Ascending aorta (tissue), 2 donors: Measurements from ENCODE around the gene TWSG1. TPM values are rescaled to one million over a fixed set of nuclear protein-coding genes. Genes with fewer than 3 reads are reported as not detected.

Source experiments
- DNase-seq, 2 donors: peaks; one replicate each; pipeline ENCODE4 v3.0.0-alpha.2; 2019; ENCODE audit warnings: low spot score in 2 of 2
- H3K27ac ChIP-seq, 2 donors: fragments of 200-600 bp; sonication (generic); one replicate each; pipeline ENCODE4 v1.5.1; 2016 to 2017; ENCODE audit warnings: mild to moderate bottlenecking in 1 of 2
- H3K27me3 ChIP-seq: fragments of 200-600 bp; sonication (generic); one replicate; pipeline ENCODE4 v1.5.1; 2017
- H3K36me3 ChIP-seq, 2 donors: fragments of 200-600 bp; sonication (generic); one replicate each; pipeline ENCODE4 v1.5.1; 2016
- H3K4me1 ChIP-seq, 2 donors: fragments of 200-600 bp; sonication (generic); one replicate each; pipeline ENCODE4 v1.5.1; 2016 to 2017; ENCODE audit warnings: mild to moderate bottlenecking in 1 of 2
- H3K4me3 ChIP-seq, 2 donors: fragments of 200-600 bp; sonication (generic); one replicate each; pipeline ENCODE4 v1.5.1; 2016 to 2017; ENCODE audit warnings: mild to moderate bottlenecking in 1 of 2
- H3K9me3 ChIP-seq, 2 donors: fragments of 200-600 bp; sonication (generic); one replicate each; pipeline ENCODE4 v1.5.1; 2016
- CTCF ChIP-seq, 3 experiments: fragments of 200-600 bp in 2 of 3; fragments of 450-650 bp in 1 of 3; sonication (generic) in 2 of 3; IDR thresholded peaks; one replicate each; pipeline ENCODE4 v1.5.1; 2016 to 2019; ENCODE audit warnings: antibody characterized with exemption in 3 of 3, mild to moderate bottlenecking in 1 of 3, moderate library complexity in 1 of 3
- intact Hi-C: fragments of 100-400 bp; cut with DNase I; formaldehyde crosslinking; loops from one replicate; pipeline ENCODE4 v1.15.1; 2023
- total RNA-seq: library from RNA; depleted of rRNA; stranded (reverse); fragments of >200 nt; gene quantifications from one replicate; pipeline ENCODE4 v1.1.0, GENCODE V29; 2016

The TWSG1 gene
- total RNA-seq, 1 donor from 2014 or later: 25.0 TPM

- peak overlapping the region in 1 of 2 donors; percentile 15 for H3K4me3 ChIP-seq
- no peaks in the 10 kb centered on the region for H3K9me3 ChIP-seq
- TF ChIP-seq CTCF (IDR thresholded peaks at IDR 0.05): no peak
- H3K36me3 ChIP-seq: peaks cover 2 to 13% of the 10 kb centered on the region in 2 donors
- H3K27ac ChIP-seq: peak overlapping the region; percentile 59 to 72
- H3K27me3 ChIP-seq: no peaks in the 10 kb centered on the region
- DNase-seq: no peak
- intact Hi-C loops: no loop called here
- peaks cover 0 to 8% of the 10 kb centered on the region in 2 donors for H3K4me1 ChIP-seq
Measured at GRCh38 chr18:9348079-9348671, 13.6 kb downstream of the TWSG1 start.

DNA sequence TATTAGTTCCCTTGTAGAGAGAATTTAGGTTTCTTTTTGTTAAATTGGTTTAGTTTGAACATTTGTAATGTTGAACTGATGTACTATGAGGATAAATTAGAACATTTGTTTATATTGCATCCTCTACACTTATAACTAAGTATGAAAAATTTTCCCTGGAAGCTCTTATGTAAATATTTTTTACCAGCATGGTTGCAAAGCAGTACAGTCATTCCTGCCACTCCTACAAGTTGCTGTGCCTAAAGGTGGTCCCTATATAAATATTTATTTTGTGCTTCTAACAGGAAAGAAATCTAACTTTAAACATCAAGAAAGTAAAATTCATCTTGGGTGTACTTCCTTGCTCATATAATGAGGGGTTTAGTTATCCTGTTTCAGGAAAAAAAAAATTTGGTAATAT, 14.2 kb downstream of the TWSG1 start:
- H3K36me3 ChIP-seq: peaks cover 2 to 9% of the 10 kb centered on the region in 2 donors
- no peaks in the 10 kb centered on the region for H3K27me3 ChIP-seq
- peaks cover 0 to 13% of the 10 kb centered on the region in 2 donors for H3K4me1 ChIP-seq
- no peak for TF ChIP-seq CTCF (IDR thresholded peaks at IDR 0.05)
- peak overlapping the region; percentile 59 to 72 for H3K27ac ChIP-seq
- H3K9me3 ChIP-seq: no peaks in the 10 kb centered on the region
- peak overlapping the region in 1 of 2 donors; percentile 15 for H3K4me3 ChIP-seq
- no peak for DNase-seq
- intact Hi-C loops: no loop called here

- Histone ChIP-seq H3K9me3 (no peaks in the 10 kb centered on the region), H3K4me3 (no peak overlapping the region), H3K27ac (peak overlapping the region; percentile 70 to 79), H3K27me3 (no peaks in the 10 kb centered on the region), H3K4me1 (peaks cover 0 to 33% of the 10 kb centered on the region in 2 donors), H3K36me3 (no peaks in the 10 kb centered on the region)
- intact Hi-C loops: loop anchor here (5.0 to 10.0 kb wide), 4 partner anchors 124 to 1171 kb away; partner anchors contain the start of genes ANKRD12, NAPG and RALBP1
- DNase-seq: no peak
- no peak for TF ChIP-seq CTCF (IDR thresholded peaks at IDR 0.05)
Measured at GRCh38 chr18:9353596-9353995, 19.0 kb downstream of the TWSG1 start.

DNA sequence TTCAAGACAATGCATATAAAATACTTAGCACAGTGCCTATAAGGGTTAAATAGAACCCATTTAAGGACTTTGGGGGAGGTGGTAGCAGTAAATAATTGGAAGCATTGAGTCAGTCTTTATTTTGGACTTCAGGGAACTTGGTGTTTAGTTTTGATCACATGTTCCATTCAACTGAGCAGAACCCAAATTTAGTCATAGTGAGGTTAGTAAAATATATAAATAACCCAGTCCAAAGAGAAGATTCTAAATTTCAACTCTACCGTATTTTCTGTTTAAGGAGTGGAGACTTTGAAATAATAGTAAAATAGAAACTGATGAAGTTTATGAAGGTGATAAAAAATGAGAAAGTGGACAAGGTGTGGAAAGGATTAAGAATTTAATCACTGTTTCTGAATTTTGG, 19.7 kb downstream of the TWSG1 start:
- H3K4me1 ChIP-seq: peaks cover 0 to 33% of the 10 kb centered on the region in 2 donors
- no peaks in the 10 kb centered on the region for H3K27me3 ChIP-seq
- H3K4me3 ChIP-seq: peak overlapping the region; percentile 3 to 39
- no peaks in the 10 kb centered on the region for H3K36me3 ChIP-seq
- intact Hi-C loops: loop anchor here (1.0 to 10.0 kb wide), 5 partner anchors 20 to 1171 kb away; partner anchors contain the start of genes ANKRD12, NAPG, RALBP1 and TWSG1
- peak overlapping the region; percentile 70 to 79 for H3K27ac ChIP-seq
- DNase-seq: no peak
- no peak for TF ChIP-seq CTCF (IDR thresholded peaks at IDR 0.05)
- H3K9me3 ChIP-seq: no peaks in the 10 kb centered on the region

DNA sequence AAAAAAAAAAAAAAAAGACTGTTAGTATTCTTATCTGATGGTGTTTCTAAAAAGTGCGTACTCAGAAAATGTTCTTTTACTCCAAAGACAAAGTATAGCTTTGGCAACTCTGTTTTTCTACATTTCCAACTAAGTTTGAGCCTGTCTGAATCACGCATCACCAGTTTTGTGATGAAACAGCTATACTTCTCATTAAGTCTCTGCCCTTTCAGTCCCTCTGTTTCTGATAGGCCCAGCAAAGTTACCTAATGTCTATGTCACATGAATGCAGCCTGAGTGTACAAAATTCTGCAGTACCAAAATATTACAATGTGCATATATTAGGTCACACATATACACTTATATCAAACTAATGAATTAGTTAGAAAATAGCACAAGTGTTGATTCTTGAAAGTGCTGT, 22.4 kb downstream of the TWSG1 start:
- H3K4me1 ChIP-seq: peaks cover 2 to 39% of the 10 kb centered on the region in 2 donors
- TF ChIP-seq CTCF (IDR thresholded peaks at IDR 0.05): no peak
- no peak overlapping the region for H3K4me3 ChIP-seq
- H3K27ac ChIP-seq: peak overlapping the region in 1 of 2 donors; percentile 4
- H3K36me3 ChIP-seq: no peaks in the 10 kb centered on the region
- intact Hi-C loops: loop anchor here (5.0 to 10.0 kb wide), 2 partner anchors 255 to 1168 kb away; partner anchors contain the start of genes NAPG and NDUFV2
- no peaks in the 10 kb centered on the region for H3K9me3 ChIP-seq
- H3K27me3 ChIP-seq: no peaks in the 10 kb centered on the region
- no peak for DNase-seq
